HG02642 (cell line): ENCODE results near the gene NHS.
A peak's percentile ranks its signal among the peaks of the same experiment; 100 is the strongest.
"Not testable (repeated sequence)": the region's sequence is repeated elsewhere in the genome, so short reads cannot be mapped to it uniquely, and the experiment has no call there.

Experiments used
- ATAC-seq: cut with Tn5 transposase; IDR thresholded peaks from one replicate; pipeline ENCODE4 v1.9.1; 2021; ENCODE audit warnings: mild to moderate bottlenecking; ENCODE audit not compliant: unreplicated experiment, poor library complexity

NHS gene

GRCh38 chrX:17568804-17569203 is 193.8 kb downstream of the NHS start:
- not testable (repeated sequence) for ATAC-seq

- ATAC-seq = no peak
These were observed 204.0 kb downstream of the NHS start for GRCh38 chrX:17579026-17579425.

- ATAC-seq = no peak
These were observed 205.6 kb downstream of the NHS start for GRCh38 chrX:17580539-17581152.

GRCh38 chrX:17581641-17582040 is 206.6 kb downstream of the NHS start:
- no peak for ATAC-seq

- ATAC-seq = no peak
These were observed 209.3 kb downstream of the NHS start for GRCh38 chrX:17584248-17584681.

- no peak for ATAC-seq
These were observed 210.0 kb downstream of the NHS start for GRCh38 chrX:17585006-17585405.

GRCh38 chrX:17587366-17587765 is 212.4 kb downstream of the NHS start:
- no peak for ATAC-seq

GRCh38 chrX:17588303-17588702 is 213.3 kb downstream of the NHS start:
- no peak for ATAC-seq

- peak; percentile 69 for ATAC-seq
These were observed 216.1 kb downstream of the NHS start for GRCh38 chrX:17590892-17591740.

GRCh38 chrX:17591741-17592110 is 216.7 kb downstream of the NHS start:
- peak; percentile 49 for ATAC-seq

- ATAC-seq = no peak
These were observed 217.1 kb downstream of the NHS start for GRCh38 chrX:17592117-17592516.

GRCh38 chrX:17594693-17595092 is 219.7 kb downstream of the NHS start:
- ATAC-seq = no peak

- ATAC-seq = peak; percentile 57
These were observed 220.5 kb downstream of the NHS start for GRCh38 chrX:17595456-17596035.

- no peak for ATAC-seq
These were observed 221.1 kb downstream of the NHS start for GRCh38 chrX:17596061-17596460.

- no peak for ATAC-seq
These were observed 221.7 kb downstream of the NHS start for GRCh38 chrX:17596546-17597205.

GRCh38 chrX:17597327-17597726 is 222.3 kb downstream of the NHS start:
- no peak for ATAC-seq

GRCh38 chrX:17597836-17598439 is 222.9 kb downstream of the NHS start:
- no peak for ATAC-seq

GRCh38 chrX:17601441-17602200 is 226.6 kb downstream of the NHS start:
- ATAC-seq = no peak

- no peak for ATAC-seq
These were observed 227.2 kb downstream of the NHS start for GRCh38 chrX:17602245-17602644.

- no peak for ATAC-seq
These were observed 228.2 kb downstream of the NHS start for GRCh38 chrX:17603196-17603595.
